H9 (cell line): ENCODE results near the gene PHOSPHO1. TPM values are rescaled to one million over a fixed set of nuclear protein-coding genes. Genes with fewer than 3 reads are reported as not detected.

Experiments used
- DNase-seq: peaks from one replicate; pipeline ENCODE4 v3.0.0-alpha.2; 2017
- H2AFZ ChIP-seq: one replicate; pipeline ENCODE4 v1.6.1; 2013; ENCODE audit warnings: mild to moderate bottlenecking, low read length, control low read depth, moderate library complexity
- H2AK5ac ChIP-seq: 2 replicates; pipeline ENCODE4 v1.6.1; 2013; ENCODE audit warnings: low read length, control low read depth, mixed read lengths; ENCODE audit not compliant: insufficient read length
- H2BK120ac ChIP-seq: one replicate; pipeline ENCODE4 v1.6.1; 2013; ENCODE audit warnings: low read depth, mild to moderate bottlenecking, low read length, control low read depth, inconsistent platforms; ENCODE audit not compliant: poor library complexity, severe bottlenecking
- H2BK12ac ChIP-seq: 2 replicates; pipeline ENCODE4 v1.6.1; 2013; ENCODE audit warnings: low read length, control low read depth, mixed read lengths, low read depth; ENCODE audit not compliant: insufficient read length
- H2BK15ac ChIP-seq: 2 replicates; pipeline ENCODE4 v1.6.1; 2013; ENCODE audit warnings: low read depth, low read length, control low read depth
- H2BK20ac ChIP-seq: one replicate; pipeline ENCODE4 v1.6.1; 2013; ENCODE audit warnings: low read depth, mild to moderate bottlenecking, low read length, control low read depth, inconsistent platforms; ENCODE audit not compliant: poor library complexity, severe bottlenecking
- H2BK5ac ChIP-seq: 2 replicates; pipeline ENCODE4 v1.6.1; 2013; ENCODE audit warnings: low read length, control low read depth, mixed read lengths; ENCODE audit not compliant: insufficient read length
- H3K14ac ChIP-seq: 2 replicates; pipeline ENCODE4 v1.6.1; 2013; ENCODE audit warnings: low read length, control low read depth; ENCODE audit not compliant: insufficient read depth
- H3K18ac ChIP-seq: 2 replicates; pipeline ENCODE4 v1.6.1; 2013; ENCODE audit warnings: low read depth, mild to moderate bottlenecking, mixed read lengths, low read length, control low read depth; ENCODE audit not compliant: insufficient read length
- H3K23ac ChIP-seq: 2 replicates; pipeline ENCODE4 v1.6.1; 2013; ENCODE audit warnings: low read length, control low read depth, mixed read lengths, low read depth; ENCODE audit not compliant: insufficient read length
- H3K23me2 ChIP-seq: 2 replicates; pipeline ENCODE4 v1.6.1; 2013; ENCODE audit warnings: low read depth, mild to moderate bottlenecking, mixed read lengths, low read length, control low read depth; ENCODE audit not compliant: insufficient read length, poor library complexity, severe bottlenecking
- H3K27ac ChIP-seq: 2 replicates; pipeline ENCODE4 v1.5.1; 2013; ENCODE audit warnings: low read length, control low read depth, mixed read lengths, low read depth; ENCODE audit not compliant: insufficient read length
- H3K27me3 ChIP-seq: 2 replicates; pipeline ENCODE4 v1.6.1; 2013; ENCODE audit warnings: low read length, control low read depth, inconsistent platforms; ENCODE audit not compliant: insufficient read depth
- H3K4ac ChIP-seq: 2 replicates; pipeline ENCODE4 v1.6.1; 2013; ENCODE audit warnings: low read depth, mild to moderate bottlenecking, control low read depth, inconsistent platforms, low read length, moderate library complexity
- H3K4me1 ChIP-seq: 2 replicates; pipeline ENCODE4 v1.6.1; 2013; ENCODE audit warnings: low read length, control low read depth, inconsistent platforms; ENCODE audit not compliant: insufficient read depth
- H3K4me2 ChIP-seq: 2 replicates; pipeline ENCODE4 v1.6.1; 2013; ENCODE audit warnings: low read length, control low read depth, mixed read lengths; ENCODE audit not compliant: insufficient read length, insufficient read depth
- H3K56ac ChIP-seq: 2 replicates; pipeline ENCODE4 v1.6.1; 2013; ENCODE audit warnings: low read depth, mild to moderate bottlenecking, mixed read lengths, low read length, control low read depth; ENCODE audit not compliant: insufficient read length
- H3K79me1 ChIP-seq: 2 replicates; pipeline ENCODE4 v1.6.1; 2013; ENCODE audit warnings: low read depth, mild to moderate bottlenecking, moderate library complexity, low read length, control low read depth, inconsistent platforms; ENCODE audit not compliant: insufficient read depth, poor library complexity, severe bottlenecking
- H3K79me2 ChIP-seq: 2 replicates; pipeline ENCODE4 v1.6.1; 2013; ENCODE audit warnings: low read length, control low read depth, inconsistent platforms; ENCODE audit not compliant: insufficient read depth
- H3K9ac ChIP-seq: 2 replicates; pipeline ENCODE4 v1.6.1; 2013; ENCODE audit warnings: low read length, control low read depth, mixed read lengths; ENCODE audit not compliant: insufficient read length; ENCODE audit errors: extremely low read depth
- H3K9me3 ChIP-seq: one replicate; pipeline ENCODE4 v1.6.1; 2013; ENCODE audit warnings: low read depth, low read length, inconsistent platforms; ENCODE audit not compliant: control insufficient read depth
- H3T11ph ChIP-seq: one replicate; pipeline ENCODE4 v1.6.1; 2013; ENCODE audit warnings: mild to moderate bottlenecking, low read length, control low read depth, inconsistent platforms
- H4K20me1 ChIP-seq: one replicate; pipeline ENCODE4 v1.6.1; 2013; ENCODE audit not compliant: control insufficient read depth, insufficient read length, insufficient read depth
- H4K5ac ChIP-seq: 2 replicates; pipeline ENCODE4 v1.6.1; 2013; ENCODE audit warnings: low read depth, mild to moderate bottlenecking, mixed read lengths, low read length, control low read depth; ENCODE audit not compliant: insufficient read length
- H4K8ac ChIP-seq: replicated peaks from 2 replicates; pipeline ENCODE4 v1.6.1; 2013; ENCODE audit warnings: low read length, control low read depth, mixed read lengths, low read depth; ENCODE audit not compliant: insufficient read length
- H4K91ac ChIP-seq: 2 replicates; pipeline ENCODE4 v1.6.1; 2013; ENCODE audit warnings: low read depth, mild to moderate bottlenecking, moderate library complexity, mixed read lengths, low read length, control low read depth; ENCODE audit not compliant: insufficient read length
- H3K27ac Mint-ChIP-seq, 3 experiments: 2 replicates in 2 of 3; 3 replicates in 1 of 3; pipeline ENCODE4 v1.8.0; 2020 to 2021; ENCODE audit warnings: mixed read lengths in 3 of 3, mild to moderate bottlenecking in 1 of 3, moderate library complexity in 1 of 3
- H3K27me3 Mint-ChIP-seq: 2 replicates; pipeline ENCODE4 v1.8.0; 2021; ENCODE audit warnings: low read depth, mild to moderate bottlenecking, moderate library complexity, mixed read lengths
- H3K36me3 Mint-ChIP-seq, 3 experiments: 2 replicates in 2 of 3; 3 replicates in 1 of 3; pipeline ENCODE4 v1.8.0; 2020 to 2021; ENCODE audit warnings: low read depth in 3 of 3, mixed read lengths in 3 of 3; ENCODE audit not compliant: insufficient read depth in 1 of 3
- H3K4me1 Mint-ChIP-seq, 2 experiments: 2 replicates each; pipeline ENCODE4 v1.8.0; 2020; ENCODE audit warnings: mixed read lengths in 2 of 2
- H3K4me3 Mint-ChIP-seq, 2 experiments: 2 replicates in 1 of 2; 3 replicates in 1 of 2; pipeline ENCODE4 v1.8.0; 2020 to 2021; ENCODE audit warnings: mild to moderate bottlenecking in 2 of 2, mixed read lengths in 2 of 2, moderate library complexity in 1 of 2
- H3K9me3 Mint-ChIP-seq, 2 experiments: 2 replicates in 1 of 2; 3 replicates in 1 of 2; pipeline ENCODE4 v1.8.0; 2020; ENCODE audit warnings: mild to moderate bottlenecking in 2 of 2, mixed read lengths in 2 of 2, moderate library complexity in 1 of 2
- CTCF ChIP-seq: fragments of 200-600 bp; sonication (generic); conservative IDR thresholded peaks from 3 replicates; pipeline ENCODE4 v1.8.0; 2021; ENCODE audit warnings: antibody characterized with exemption, mild to moderate bottlenecking
- WGBS: extraction: QIAGEN DNeasy Blood & Tissue Kit; methylation state at CpG from one replicate; pipeline ENCODE4 v1.1.7; 2013; ENCODE audit warnings: missing lambda C conversion rate, low lambda C conversion rate, mixed read lengths; ENCODE audit not compliant: insufficient read length; ENCODE audit errors: extremely low coverage; 5-methylcytosine and 5-hydroxymethylcytosine counted together
- total RNA-seq: library from RNA; stranded (reverse); gene quantifications from 2 replicates; pipeline ENCODE4 v1.2.1, GENCODE V29; 2021

PHOSPHO1 gene
- total RNA-seq, 1 experiment from 2014 or later: 0.63 TPM

DNA sequence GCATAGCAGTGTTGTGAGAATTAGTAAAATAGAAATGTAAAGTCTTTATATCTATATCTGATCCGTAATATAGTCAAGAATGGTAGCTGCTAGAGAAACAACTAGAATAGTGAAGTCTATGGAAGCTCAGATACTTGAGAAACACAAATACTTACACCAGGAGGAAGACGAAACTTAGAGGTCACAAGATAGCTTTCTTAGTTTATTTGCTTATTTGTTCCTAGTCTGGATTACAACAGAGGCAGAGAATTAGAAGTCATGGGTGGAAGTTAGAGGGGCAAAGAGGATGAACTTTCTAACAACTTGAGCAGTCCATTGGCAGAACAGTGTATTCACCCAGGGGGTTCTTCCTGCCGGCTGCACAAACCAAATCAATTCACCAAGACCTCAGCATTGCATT, 34.1 kb downstream of the PHOSPHO1 start:
- H2AFZ ChIP-seq: no peak overlapping the region
- H4K5ac ChIP-seq: no peak overlapping the region
- H3K27me3 ChIP-seq: no peaks in the 10 kb centered on the region
- H3K9me3 ChIP-seq: no peaks in the 10 kb centered on the region
- no peak for TF ChIP-seq CTCF
- H3K23ac ChIP-seq: no peak overlapping the region
- no peaks in the 10 kb centered on the region for H3K79me2 ChIP-seq
- Mint-ChIP-seq H3K4me1 (peaks cover 7 to 13% of the 10 kb centered on the region in 2 experiments), H3K9me3 (no peaks in the 10 kb centered on the region), H3K27ac (no peak overlapping the region), H3K27me3 (peaks cover 5% of the 10 kb centered on the region), H3K36me3 (no peaks in the 10 kb centered on the region), H3K4me3 (no peak overlapping the region)
- H3K79me1 ChIP-seq: no peaks in the 10 kb centered on the region
- no peaks in the 10 kb centered on the region for H4K20me1 ChIP-seq
- no peak overlapping the region for H3K18ac ChIP-seq
- no peak overlapping the region for H3T11ph ChIP-seq
- H4K8ac ChIP-seq: no peak overlapping the region
- peaks cover 6% of the 10 kb centered on the region for H3K23me2 ChIP-seq
- H2BK5ac ChIP-seq: no peak overlapping the region
- no peak overlapping the region for H2AK5ac ChIP-seq
- H2BK12ac ChIP-seq: no peak overlapping the region
- H3K4ac ChIP-seq: no peak overlapping the region
- DNase-seq: no peak
- H3K4me1 ChIP-seq: no peaks in the 10 kb centered on the region; the same call in 1 of the 2 replicates
- no peak overlapping the region for H2BK15ac ChIP-seq
- no peak overlapping the region for H3K4me2 ChIP-seq
- no peak overlapping the region for H3K14ac ChIP-seq
- no CpG with 5 or more reads among the region's 3 CpGs for WGBS
- no peak overlapping the region for H2BK20ac ChIP-seq
- H3K56ac ChIP-seq: no peak overlapping the region
- H4K91ac ChIP-seq: no peak overlapping the region
- H2BK120ac ChIP-seq: no peak overlapping the region
- no peak overlapping the region for H3K9ac ChIP-seq
- H3K27ac ChIP-seq: no peak overlapping the region
